Parathyroid adenoma (tissue), 2 donors: ENCODE data around the gene FYB1.

Experiments used
- H2AFZ ChIP-seq: fragments of 300-600 bp; sonication (generic); one replicate; pipeline ENCODE4 v1.7.0; 2017; ENCODE audit warnings: antibody characterized with exemption, mild to moderate bottlenecking
- H3K27ac ChIP-seq: fragments of 300-600 bp; sonication (generic); one replicate; pipeline ENCODE4 v1.7.0; 2017
- H3K27me3 ChIP-seq: fragments of 300-600 bp; sonication (generic); one replicate; pipeline ENCODE4 v1.7.0; 2017; ENCODE audit warnings: low read length; ENCODE audit not compliant: control insufficient read depth, insufficient read depth
- H3K36me3 ChIP-seq: fragments of 300-600 bp; sonication (generic); one replicate; pipeline ENCODE4 v1.7.0; 2017; ENCODE audit warnings: low read length; ENCODE audit not compliant: control insufficient read depth, insufficient read depth
- H3K4me1 ChIP-seq: fragments of 300-600 bp; sonication (generic); one replicate; pipeline ENCODE4 v1.7.0; 2017; ENCODE audit warnings: control low read depth
- H3K4me2 ChIP-seq: fragments of 300-600 bp; sonication (generic); one replicate; pipeline ENCODE4 v1.7.0; 2017; ENCODE audit warnings: low read length
- H3K4me3 ChIP-seq: fragments of 300-600 bp; sonication (generic); one replicate; pipeline ENCODE4 v1.7.0; 2017; ENCODE audit warnings: low read depth, low read length
- H3K79me2 ChIP-seq: fragments of 300-600 bp; sonication (generic); one replicate; pipeline ENCODE4 v1.7.0; 2017; ENCODE audit warnings: control low read depth
- H3K9ac ChIP-seq: fragments of 300-600 bp; sonication (generic); one replicate; pipeline ENCODE4 v1.7.0; 2017; ENCODE audit warnings: mild to moderate bottlenecking
- H3K9me3 ChIP-seq: fragments of 300-600 bp; sonication (generic); one replicate; pipeline ENCODE4 v1.7.0; 2017; ENCODE audit warnings: low read length; ENCODE audit not compliant: control insufficient read depth
- TF ChIP-seq, protein P1 (sequence below): fragments of 300-600 bp; sonication (generic); IDR thresholded peaks from one replicate; pipeline ENCODE4 v1.7.0; 2017; ENCODE audit warnings: antibody characterized with exemption, mild to moderate bottlenecking
- donor health status: primary hyperparathyroidism.

The FYB1 gene

GRCh38 chr5:39104221-39104620 lies 115.1 kb downstream of the FYB1 start:
- Histone ChIP-seq H3K9ac (no peak overlapping the region), H3K27me3 (no peaks in the 10 kb centered on the region), H3K27ac (no peak overlapping the region), H3K4me1 (no peaks in the 10 kb centered on the region), H3K9me3 (no peaks in the 10 kb centered on the region), H3K4me3 (no peak overlapping the region), H3K79me2 (no peaks in the 10 kb centered on the region), H2AFZ (no peak overlapping the region), H3K36me3 (no peaks in the 10 kb centered on the region), H3K4me2 (no peak overlapping the region)
- TF ChIP-seq, protein P1, sequence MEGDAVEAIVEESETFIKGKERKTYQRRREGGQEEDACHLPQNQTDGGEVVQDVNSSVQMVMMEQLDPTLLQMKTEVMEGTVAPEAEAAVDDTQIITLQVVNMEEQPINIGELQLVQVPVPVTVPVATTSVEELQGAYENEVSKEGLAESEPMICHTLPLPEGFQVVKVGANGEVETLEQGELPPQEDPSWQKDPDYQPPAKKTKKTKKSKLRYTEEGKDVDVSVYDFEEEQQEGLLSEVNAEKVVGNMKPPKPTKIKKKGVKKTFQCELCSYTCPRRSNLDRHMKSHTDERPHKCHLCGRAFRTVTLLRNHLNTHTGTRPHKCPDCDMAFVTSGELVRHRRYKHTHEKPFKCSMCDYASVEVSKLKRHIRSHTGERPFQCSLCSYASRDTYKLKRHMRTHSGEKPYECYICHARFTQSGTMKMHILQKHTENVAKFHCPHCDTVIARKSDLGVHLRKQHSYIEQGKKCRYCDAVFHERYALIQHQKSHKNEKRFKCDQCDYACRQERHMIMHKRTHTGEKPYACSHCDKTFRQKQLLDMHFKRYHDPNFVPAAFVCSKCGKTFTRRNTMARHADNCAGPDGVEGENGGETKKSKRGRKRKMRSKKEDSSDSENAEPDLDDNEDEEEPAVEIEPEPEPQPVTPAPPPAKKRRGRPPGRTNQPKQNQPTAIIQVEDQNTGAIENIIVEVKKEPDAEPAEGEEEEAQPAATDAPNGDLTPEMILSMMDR, result no peak

GRCh38 chr5:39102684-39103155 lies 116.6 kb downstream of the FYB1 start:
- Histone ChIP-seq H3K4me1 (no peaks in the 10 kb centered on the region), H3K27me3 (no peaks in the 10 kb centered on the region), H3K27ac (no peak overlapping the region), H3K9me3 (no peaks in the 10 kb centered on the region), H3K4me2 (no peak overlapping the region), H3K36me3 (no peaks in the 10 kb centered on the region), H3K4me3 (no peak overlapping the region), H2AFZ (no peak overlapping the region), H3K9ac (no peak overlapping the region), H3K79me2 (no peaks in the 10 kb centered on the region)
- TF ChIP-seq, protein P1, result no peak

DNA sequence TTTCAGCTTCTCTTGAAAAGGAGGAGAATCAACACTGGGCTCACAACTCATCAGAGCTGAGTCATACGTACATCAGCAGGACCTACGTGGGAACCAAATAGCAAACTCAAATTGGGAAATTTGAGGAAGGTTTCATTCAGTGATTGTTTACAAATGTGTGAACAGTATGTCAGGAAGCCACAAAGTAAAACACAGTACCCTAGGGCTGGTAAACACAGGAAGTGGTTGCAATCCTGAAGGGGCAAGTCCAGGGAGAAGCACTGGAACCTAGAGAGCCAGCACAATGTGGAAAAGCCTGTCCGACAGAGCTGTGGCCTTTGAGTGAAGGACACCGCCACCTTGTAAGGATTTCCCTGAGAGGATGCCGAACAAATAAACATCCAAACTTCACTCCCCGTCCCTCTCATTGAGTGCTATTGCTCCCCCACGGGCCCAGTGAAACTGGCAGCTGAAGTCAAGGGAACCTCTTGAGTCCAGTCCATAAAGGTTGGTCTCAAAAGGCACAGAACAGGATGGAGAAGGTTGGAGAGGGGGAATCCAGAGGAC lies 118.4 kb downstream of the FYB1 start:
- no peaks in the 10 kb centered on the region for H3K79me2 ChIP-seq
- H3K9ac ChIP-seq, result no peak overlapping the region
- no peak overlapping the region for H3K4me3 ChIP-seq
- H2AFZ ChIP-seq, result no peak overlapping the region
- no peaks in the 10 kb centered on the region for H3K4me1 ChIP-seq
- no peaks in the 10 kb centered on the region for H3K9me3 ChIP-seq
- H3K36me3 ChIP-seq, result no peaks in the 10 kb centered on the region
- no peaks in the 10 kb centered on the region for H3K27me3 ChIP-seq
- TF ChIP-seq, protein P1, result no peak
- H3K27ac ChIP-seq, result no peak overlapping the region
- H3K4me2 ChIP-seq, result no peak overlapping the region

- Histone ChIP-seq H3K27me3 (no peaks in the 10 kb centered on the region), H3K79me2 (no peaks in the 10 kb centered on the region), H3K4me3 (no peak overlapping the region), H3K4me2 (no peak overlapping the region), H2AFZ (no peak overlapping the region), H3K4me1 (no peaks in the 10 kb centered on the region), H3K36me3 (no peaks in the 10 kb centered on the region), H3K9me3 (no peaks in the 10 kb centered on the region), H3K27ac (no peak overlapping the region), H3K9ac (no peak overlapping the region)
- TF ChIP-seq, protein P1, result no peak
Measured at GRCh38 chr5:39100301-39100850, 119.0 kb downstream of the FYB1 start.

DNA sequence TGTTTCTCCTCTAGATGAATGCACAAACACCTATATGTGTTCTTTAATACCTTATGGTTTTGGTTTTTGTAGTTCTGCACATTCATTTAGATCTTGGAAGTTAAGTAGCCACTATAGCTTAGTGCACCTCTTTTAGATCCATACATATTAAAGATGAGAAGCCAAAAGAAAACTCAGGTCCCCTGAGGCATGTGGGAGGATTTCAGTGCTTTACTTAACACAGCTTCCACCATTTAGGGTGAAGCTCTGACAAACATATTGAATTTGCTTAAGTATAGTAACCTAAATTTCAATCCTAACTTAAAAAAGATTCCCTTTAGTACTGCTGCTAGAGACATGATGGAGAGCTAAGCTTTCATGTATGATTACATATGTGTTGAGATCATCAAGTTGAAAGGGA lies 119.5 kb downstream of the FYB1 start:
- H3K27me3 ChIP-seq, result no peaks in the 10 kb centered on the region
- no peak overlapping the region for H2AFZ ChIP-seq
- H3K36me3 ChIP-seq, result no peaks in the 10 kb centered on the region
- H3K4me2 ChIP-seq, result no peak overlapping the region
- no peaks in the 10 kb centered on the region for H3K79me2 ChIP-seq
- H3K27ac ChIP-seq, result no peak overlapping the region
- H3K9me3 ChIP-seq, result no peaks in the 10 kb centered on the region
- TF ChIP-seq, protein P1, result no peak
- no peak overlapping the region for H3K9ac ChIP-seq
- no peaks in the 10 kb centered on the region for H3K4me1 ChIP-seq
- no peak overlapping the region for H3K4me3 ChIP-seq
